Lung (tissue), 12 donors: ENCODE results near the gene ALCAM. TPM values are rescaled to one million over a fixed set of nuclear protein-coding genes. Genes with fewer than 3 reads are reported as not detected.

Experiments
- ATAC-seq: fragments of 200-7000 bp; cut with Tn5 transposase; one replicate; pipeline ENCODE4 v1.9.1; 2020; ENCODE audit warnings: moderate number of reproducible peaks; ENCODE audit not compliant: insufficient read depth, low FRiP score
- DNase-seq, 3 donors: peaks; one replicate each; pipeline ENCODE4 v3.0.0-alpha.2; 2013 to 2017
- H3K27ac ChIP-seq, 2 donors: one replicate each; pipeline ENCODE4 v1.5.1; 2013; ENCODE audit warnings: mild to moderate bottlenecking in 2 of 2, moderate library complexity in 2 of 2, control low read depth in 1 of 2, inconsistent platforms in 1 of 2, low read depth in 1 of 2, low read length in 1 of 2
- H3K27me3 ChIP-seq, 3 donors: one replicate each; pipeline ENCODE4 v1.5.1; 2013; ENCODE audit warnings: low read length in 2 of 3; ENCODE audit not compliant: control insufficient read depth in 3 of 3, insufficient read depth in 3 of 3
- H3K36me3 ChIP-seq, 4 donors: one replicate each; pipeline ENCODE4 v1.5.1; 2013; ENCODE audit warnings: low read length in 4 of 4, mild to moderate bottlenecking in 1 of 4, moderate library complexity in 1 of 4; ENCODE audit not compliant: control insufficient read depth in 4 of 4, insufficient read depth in 4 of 4
- H3K4me1 ChIP-seq, 5 donors: one replicate each; pipeline ENCODE4 v1.5.1; 2013; ENCODE audit warnings: low read length in 5 of 5, mild to moderate bottlenecking in 2 of 5, moderate library complexity in 1 of 5; ENCODE audit not compliant: control insufficient read depth in 5 of 5, insufficient read depth in 5 of 5
- H3K4me3 ChIP-seq: one replicate; pipeline ENCODE4 v1.5.1; 2013; ENCODE audit warnings: mild to moderate bottlenecking, control low read depth, moderate library complexity
- H3K9ac ChIP-seq, 2 donors: one replicate each; pipeline ENCODE4 v1.5.1; 2013; ENCODE audit warnings: low read length in 2 of 2, control low read depth in 1 of 2; ENCODE audit not compliant: insufficient read depth in 1 of 2
- H3K9me3 ChIP-seq, 4 donors: one replicate each; pipeline ENCODE4 v1.5.1; 2013; ENCODE audit warnings: low read length in 3 of 4, mild to moderate bottlenecking in 1 of 4, moderate library complexity in 1 of 4; ENCODE audit not compliant: control insufficient read depth in 4 of 4, insufficient read depth in 3 of 4
- CTCF ChIP-seq: IDR thresholded peaks from 2 replicates; pipeline ENCODE4 v1.5.1; 2012; ENCODE audit warnings: mild to moderate bottlenecking; ENCODE audit errors: control extremely low read depth, extremely low read depth
- WGBS, 2 donors: extraction: QIAGEN DNeasy Blood & Tissue Kit; methylation state at CpG; one replicate each; pipeline ENCODE4 v1.1.7; 2013; 5-methylcytosine and 5-hydroxymethylcytosine counted together
- polyA plus RNA-seq, 2 donors: library from polyadenylated mRNA; stranded (reverse); fragments of 200-250 nt; gene quantifications; one replicate each; pipeline ENCODE4 v1.2.1, GENCODE V29; 2013
- total RNA-seq, 2 donors: library from RNA; depleted of rRNA in 1 of 2; stranded (reverse); fragments of >200 nt in 1 of 2; gene quantifications; one replicate each; pipeline ENCODE4 v1.2.1, GENCODE V29; 2014 to 2021
- donor health status: control.
- donor health status: control.
- donor health status: Bipolar disorder and iron deficiency.
- donor health status: healthy.
- donor health status: DM: yes; HTN: yes; CAD: no.

ALCAM gene
- total and polyA plus RNA-seq, 4 donors, result 55.9 to 252 (median 109) TPM

- DNase-seq (peak; percentile 34 to 84 (median 72)), ATAC-seq (peak; percentile 1)
- peaks cover 0 to 29% (median 4%) of the 10 kb centered on the region in 5 donors for H3K4me1 ChIP-seq
- H3K36me3 ChIP-seq, result no peaks in the 10 kb centered on the region
- no peaks in the 10 kb centered on the region for H3K9me3 ChIP-seq
- H3K27me3 ChIP-seq, result peaks cover 0 to 3% (median 0%) of the 10 kb centered on the region in 3 donors
- H3K4me3 ChIP-seq, result peak overlapping the region; percentile 19
- no peak for TF ChIP-seq CTCF
- peak overlapping the region in 1 of 2 donors; percentile 82 for H3K27ac ChIP-seq
- H3K9ac ChIP-seq, result peak overlapping the region in 1 of 2 donors; percentile 70
- 4 to 5% methylated on average over 24 of the region's 24 CpGs for WGBS, 2 donors
Observed at GRCh38 chr3:105365391-105366325, 1.1 kb upstream of the ALCAM start.

GRCh38 chr3:105367063-105367405 is 325 bp downstream of the ALCAM start:
- no peak for TF ChIP-seq CTCF
- H3K27ac ChIP-seq, result peak overlapping the region in 1 of 2 donors; percentile 97

GRCh38 chr3:105367406-105368213 is 901 bp downstream of the ALCAM start:
- Histone ChIP-seq H3K27ac (peak overlapping the region in 1 of 2 donors; percentile 97), H3K4me3 (peak overlapping the region; percentile 75), H3K9ac (peak overlapping the region; percentile 49 to 83), H3K27me3 (peaks cover 0 to 3% (median 0%) of the 10 kb centered on the region in 3 donors), H3K4me1 (peaks cover 0 to 29% (median 4%) of the 10 kb centered on the region in 5 donors), H3K36me3 (no peaks in the 10 kb centered on the region), H3K9me3 (no peaks in the 10 kb centered on the region)
- ATAC-seq (no peak), DNase-seq (peak; percentile 65 to 70 (median 67))
- TF ChIP-seq CTCF, result no peak
- WGBS, 2 donors, result 1 to 2% methylated on average over 34 to 37 of the region's 37 CpGs

More at GRCh38 chr3:105367063-105367405, 325 bp downstream of the ALCAM start:
- Histone ChIP-seq H3K27me3 (peaks cover 0 to 3% (median 0%) of the 10 kb centered on the region in 3 donors), H3K9ac (peak overlapping the region; percentile 39 to 71), H3K4me1 (peaks cover 0 to 29% (median 4%) of the 10 kb centered on the region in 5 donors), H3K4me3 (peak overlapping the region; percentile 75), H3K9me3 (no peaks in the 10 kb centered on the region), H3K36me3 (no peaks in the 10 kb centered on the region)
- ATAC-seq (no peak), DNase-seq (peak in 1 of 3 donors; percentile 25)
- WGBS, 2 donors, result 0 to 1% methylated on average over 29 of the region's 29 CpGs
